B cell (primary cell): ENCODE measurements around the gene YPEL3. TPM values are rescaled to one million over a fixed set of nuclear protein-coding genes. Genes with fewer than 3 reads are reported as not detected.

Source experiments
- ATAC-seq: fragments of 200-7000 bp; cut with Tn5 transposase; one replicate; pipeline ENCODE4 v1.10.0; 2021; ENCODE audit warnings: low read depth, mild to moderate bottlenecking, moderate number of reproducible peaks, moderate library complexity
- CTCF ChIA-PET: fragments of 350-600 bp; sonication (Branson Sonifier 250); formaldehyde crosslinking; loops from one replicate; lab custom pipeline; 2021; ENCODE audit warnings: antibody characterized with exemption, inconsistent platforms; lab: Charles Lee
- POLR2A ChIA-PET: fragments of 350-600 bp; sonication (Branson Sonifier 250); formaldehyde crosslinking; loops from one replicate; lab custom pipeline; 2021; ENCODE audit warnings: antibody characterized with exemption; lab: Charles Lee
- DNase-seq: peaks from one replicate; pipeline ENCODE4 v3.0.0; 2013
- H2AFZ ChIP-seq: 2 replicates; pipeline ENCODE4 v1.6.1; 2012; ENCODE audit warnings: mild to moderate bottlenecking, low read depth, low read length; ENCODE audit not compliant: insufficient read depth, poor library complexity, severe bottlenecking
- H3K27ac ChIP-seq, 2 donors: 1 replicate in 1 of 2; 2 replicates in 1 of 2; pipeline ENCODE4 v1.5.1; 2012 to 2013; ENCODE audit warnings: low read length in 2 of 2, mild to moderate bottlenecking in 2 of 2, moderate library complexity in 1 of 2
- H3K27me3 ChIP-seq, 4 experiments: fragments of 200-600 bp in 1 of 4; sonication (generic) in 1 of 4; replicated peaks in 1 of 4; 1 replicate in 2 of 4; 2 replicates in 2 of 4; pipeline versions ENCODE4 v1.6.1 to v1.7.0; 2013 to 2016; ENCODE audit warnings: low read length in 3 of 4, mild to moderate bottlenecking in 2 of 4, mixed read lengths in 1 of 4, moderate library complexity in 1 of 4; ENCODE audit not compliant: insufficient read depth in 4 of 4, control insufficient read depth in 3 of 4; ENCODE audit errors: control extremely low read depth in 1 of 4
- H3K36me3 ChIP-seq, 2 experiments: replicated peaks in 1 of 2; 1 replicate in 1 of 2; 2 replicates in 1 of 2; pipeline versions ENCODE4 v1.6.1 to v1.7.1; 2013; ENCODE audit warnings: low read length in 1 of 2; ENCODE audit not compliant: insufficient read depth in 2 of 2, control insufficient read depth in 1 of 2; ENCODE audit errors: control extremely low read depth in 1 of 2, extremely low read depth in 1 of 2
- H3K4me1 ChIP-seq, 2 donors: fragments of 200-600 bp in 1 of 2; sonication (generic) in 1 of 2; 1 replicate in 1 of 2; 2 replicates in 1 of 2; pipeline versions ENCODE4 v1.5.1 to v1.6.1; 2013 to 2017; ENCODE audit warnings: low read length in 2 of 2; ENCODE audit not compliant: control insufficient read depth in 2 of 2, insufficient read depth in 2 of 2
- H3K4me2 ChIP-seq: replicated peaks from 2 replicates; pipeline ENCODE3; 2012; ENCODE audit warnings: mild to moderate bottlenecking, low read depth, low read length; ENCODE audit not compliant: poor library complexity, severe bottlenecking
- H3K4me3 ChIP-seq, 5 experiments: fragments of 200-600 bp in 1 of 5; sonication (generic) in 1 of 5; 1 replicate in 3 of 5; 2 replicates in 2 of 5; pipeline versions ENCODE4 v1.5.1 to v1.7.0; 2011 to 2016; ENCODE audit warnings: low read length in 4 of 5, mild to moderate bottlenecking in 4 of 5, low read depth in 2 of 5, control low read depth in 1 of 5, moderate library complexity in 1 of 5; ENCODE audit not compliant: insufficient read depth in 1 of 5; ENCODE audit errors: control extremely low read depth in 1 of 5, extremely low read depth in 1 of 5
- H3K79me2 ChIP-seq: fragments of 200-600 bp; sonication (generic); one replicate; pipeline ENCODE4 v1.6.0; 2016; ENCODE audit warnings: low read length; ENCODE audit not compliant: control insufficient read depth, insufficient read depth
- H3K9ac ChIP-seq: fragments of 200-600 bp; sonication (generic); 2 replicates; pipeline ENCODE4 v1.6.1; 2017; ENCODE audit warnings: mild to moderate bottlenecking, low read length, moderate library complexity
- H3K9me3 ChIP-seq, 3 donors: one replicate each; pipeline versions ENCODE4 v1.6.1 to v1.7.1; 2013; ENCODE audit warnings: low read length in 2 of 3; ENCODE audit not compliant: control insufficient read depth in 2 of 3, insufficient read depth in 1 of 3; ENCODE audit errors: control extremely low read depth in 1 of 3
- H4K20me1 ChIP-seq: 2 replicates; pipeline ENCODE4 v1.6.0; 2012; ENCODE audit warnings: mild to moderate bottlenecking, low read length; ENCODE audit not compliant: insufficient read depth, control insufficient read depth, poor library complexity, severe bottlenecking
- H3K27ac Mint-ChIP-seq: one replicate; pipeline ENCODE4 v1.8.0; 2021; ENCODE audit warnings: mixed read lengths
- H3K27me3 Mint-ChIP-seq: one replicate; pipeline ENCODE4 v1.8.0; 2021; ENCODE audit warnings: mixed read lengths
- H3K4me1 Mint-ChIP-seq: one replicate; pipeline ENCODE4 v1.8.0; 2021; ENCODE audit warnings: mixed read lengths
- H3K4me3 Mint-ChIP-seq: one replicate; pipeline ENCODE4 v1.8.0; 2021; ENCODE audit warnings: mixed read lengths
- H3K9me3 Mint-ChIP-seq: one replicate; pipeline ENCODE4 v1.8.0; 2022; ENCODE audit warnings: mixed read lengths; ENCODE audit not compliant: insufficient read depth
- CTCF ChIP-seq: fragments of 200-600 bp; IDR thresholded peaks from one replicate; pipeline ENCODE4 v1.8.0; 2022; ENCODE audit warnings: antibody characterized with exemption, mild to moderate bottlenecking
- EZH2 ChIP-seq: IDR thresholded peaks from 2 replicates; pipeline ENCODE4 v1.6.1; 2012; ENCODE audit warnings: borderline replicate concordance, low read depth, mild to moderate bottlenecking, moderate library complexity, low read length; ENCODE audit not compliant: insufficient read depth, poor library complexity, severe bottlenecking
- WGBS: methylation state at CpG from one replicate; pipeline ENCODE4 v1.1.5; 2013; ENCODE audit warnings: missing lambda C conversion rate; ENCODE audit not compliant: insufficient coverage; 5-methylcytosine and 5-hydroxymethylcytosine counted together
- intact Hi-C: fragments of 100-400 bp; cut with micrococcal nuclease; formaldehyde crosslinking; loops from one replicate; pipeline ENCODE4 v1.10.0; 2022
- polyA plus RNA-seq: library from polyadenylated mRNA; depleted of rRNA; stranded (reverse); fragments of >200 nt; gene quantifications from 2 replicates; pipeline ENCODE4 v1.2.3, GENCODE V29; 2012
- total RNA-seq, 2 donors: library from RNA; stranded (reverse); fragments of 120-200 nt in 1 of 2; gene quantifications; 1 replicate in 1 of 2; 2 replicates in 1 of 2; pipeline versions ENCODE4 v1.2.3 to v1.2.4, GENCODE V29; 2013 to 2022

Gene YPEL3
- total and polyA plus RNA-seq, 2 donors (not counting 1 experiment from before 2014, with no cell fraction given), result 314 to 414 TPM

GRCh38 chr16:30068750-30069610 lies 27.0 kb downstream of the YPEL3 start:
- H3K27ac Mint-ChIP-seq, result peak overlapping the region; percentile 70
- H3K4me1 Mint-ChIP-seq, result peaks cover 26% of the 10 kb centered on the region
- Histone ChIP-seq H3K4me1 (peaks cover 10 to 32% of the 10 kb centered on the region in 2 donors), H3K4me2 (no peak overlapping the region), H3K9me3 (no peaks in the 10 kb centered on the region), H4K20me1 (peaks cover 48% of the 10 kb centered on the region), H3K36me3 (peaks cover 15 to 55% of the 10 kb centered on the region in 2 experiments), H3K79me2 (peaks cover 50% of the 10 kb centered on the region), H2AFZ (no peak overlapping the region), H3K27me3 (no peaks in the 10 kb centered on the region), H3K4me3 (no peak overlapping the region), H3K9ac (no peak overlapping the region), H3K27ac (peak overlapping the region in 1 of 2 donors; percentile 9)
- WGBS, result 91% methylated on average over 16 of the region's 17 CpGs
- TF ChIP-seq CTCF (peak; percentile 68), EZH2 (no peak)
- no peaks in the 10 kb centered on the region for H3K9me3 Mint-ChIP-seq
- no peak for ATAC-seq
- H3K4me3 Mint-ChIP-seq, result peak overlapping the region; percentile 41
- no peaks in the 10 kb centered on the region for H3K27me3 Mint-ChIP-seq
- intact Hi-C loops, result loop anchor here (10.0 kb wide), 2 partner anchors 306 to 626 kb away; partner anchors contain the start of genes MYL11, SRCAP and TBC1D10B
- ChIA-PET POLR2A (interaction anchor here (1.3 kb wide), 1 partner anchor 114 kb away, joined by 3 read pairs; the partner anchor contains the start of gene CORO1A), CTCF (interaction anchor here (3.4 kb wide), 1 partner anchor 23 kb away, joined by 18 read pairs; the partner anchor contains the start of gene TBX6)
- DNase-seq, result peak; percentile 72
